HG03378 (cell line): Measurements from ENCODE around the gene UGT1A5.

Source experiments
- ATAC-seq: cut with Tn5 transposase; IDR thresholded peaks from one replicate; pipeline ENCODE4 v1.9.1; 2021; ENCODE audit warnings: mild to moderate bottlenecking, moderate library complexity; ENCODE audit not compliant: unreplicated experiment

Gene UGT1A5

DNA sequence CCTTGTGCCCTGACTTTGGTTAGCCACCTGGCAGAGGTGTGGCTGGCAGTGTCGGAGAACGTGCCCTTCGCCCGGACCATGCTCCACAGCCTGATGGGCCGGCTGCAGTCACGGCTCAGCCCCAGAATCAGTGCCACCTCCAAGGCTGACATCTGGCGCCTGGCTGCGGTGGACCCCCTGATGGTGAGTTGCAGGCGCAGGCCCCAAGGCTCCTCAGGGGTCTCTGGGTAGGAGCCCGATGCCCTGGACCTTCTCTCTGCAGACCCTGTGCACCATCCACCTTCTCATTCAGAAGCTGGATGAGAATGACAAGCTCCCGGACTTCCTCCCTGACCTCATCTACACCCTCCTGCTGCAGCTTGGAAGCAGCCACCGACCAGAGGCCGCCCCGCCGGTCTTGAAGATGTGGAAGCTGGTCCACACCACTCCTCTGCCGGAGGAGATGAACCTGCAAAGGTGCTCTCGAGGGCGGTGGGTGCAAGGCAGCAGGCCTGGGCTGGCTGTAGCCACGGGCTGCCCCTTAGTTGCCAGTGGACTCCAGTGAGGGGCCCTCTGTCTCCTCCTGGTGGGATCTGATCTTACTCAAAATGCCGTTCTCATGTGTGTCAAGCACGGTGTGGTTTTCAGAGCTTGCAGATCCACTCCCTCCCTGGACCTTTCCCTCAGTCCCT, 109.5 kb downstream of the UGT1A5 start:
- no peak for ATAC-seq
